GM23338 (cell line): ENCODE data around the gene CCDC138. TPM values are rescaled to one million over a fixed set of nuclear protein-coding genes. Genes with fewer than 3 reads are reported as not detected.

Experiments
- ATAC-seq: fragments of 200-7000 bp; cut with Tn5 transposase; 3 replicates; pipeline ENCODE4 v1.9.1; 2020
- DNase-seq: peaks from one replicate; pipeline ENCODE4 v3.0.0-alpha.2; 2015; ENCODE audit warnings: low spot score
- H2AFZ ChIP-seq: fragments of 200-600 bp; sonication (generic); 2 replicates; pipeline ENCODE4 v1.8.0; 2016; ENCODE audit warnings: antibody characterized with exemption, mild to moderate bottlenecking, moderate library complexity
- H3F3A ChIP-seq: fragments of 200-600 bp; sonication (generic); replicated peaks from 2 replicates; pipeline ENCODE4 v1.8.0; 2017; ENCODE audit warnings: antibody characterized with exemption, mixed run types, low read depth
- H3K27ac ChIP-seq: fragments of 200-600 bp; sonication (generic); 2 replicates; pipeline ENCODE4 v1.6.1; 2016; ENCODE audit warnings: low read depth
- H3K27me3 ChIP-seq: fragments of 200-600 bp; sonication (generic); 2 replicates; pipeline ENCODE4 v1.8.0; 2016; ENCODE audit warnings: mild to moderate bottlenecking, mixed run types, moderate library complexity; ENCODE audit not compliant: insufficient read depth
- H3K36me3 ChIP-seq: fragments of 200-600 bp; sonication (generic); 2 replicates; pipeline ENCODE4 v1.8.0; 2016; ENCODE audit warnings: mild to moderate bottlenecking; ENCODE audit not compliant: insufficient read depth
- H3K4me1 ChIP-seq: fragments of 200-600 bp; sonication (generic); 2 replicates; pipeline ENCODE4 v1.8.0; 2016; ENCODE audit warnings: mild to moderate bottlenecking, moderate library complexity; ENCODE audit not compliant: insufficient read depth
- H3K4me2 ChIP-seq: fragments of 200-600 bp; sonication (generic); 2 replicates; pipeline ENCODE4 v1.7.1; 2017; ENCODE audit warnings: mixed run types
- H3K4me3 ChIP-seq: fragments of 200-600 bp; sonication (generic); 2 replicates; pipeline ENCODE4 v1.6.1; 2016; ENCODE audit warnings: mixed run types
- H3K79me2 ChIP-seq: fragments of 200-600 bp; sonication (generic); replicated peaks from 2 replicates; pipeline ENCODE4 v1.8.0; 2017; ENCODE audit warnings: mild to moderate bottlenecking; ENCODE audit not compliant: insufficient read depth
- H3K9me2 ChIP-seq: fragments of 200-600 bp; sonication (generic); 2 replicates; pipeline ENCODE4 v1.8.0; 2017; ENCODE audit not compliant: insufficient read depth
- H4K20me1 ChIP-seq: fragments of 200-600 bp; sonication (generic); replicated peaks from 2 replicates; pipeline ENCODE4 v1.8.0; 2017; ENCODE audit warnings: mild to moderate bottlenecking; ENCODE audit not compliant: insufficient read depth
- H3K27ac Mint-ChIP-seq: 2 replicates; pipeline ENCODE4 v1.8.0; 2020; ENCODE audit warnings: inconsistent platforms, mild to moderate bottlenecking, moderate library complexity, mixed read lengths
- H3K27me3 Mint-ChIP-seq: 3 replicates; pipeline ENCODE4 v1.8.0; 2022; ENCODE audit warnings: low read depth, mild to moderate bottlenecking, moderate library complexity, mixed read lengths, inconsistent platforms; ENCODE audit not compliant: insufficient read depth, poor library complexity
- H3K36me3 Mint-ChIP-seq: 3 replicates; pipeline ENCODE4 v1.8.0; 2021; ENCODE audit warnings: low read depth, mild to moderate bottlenecking, inconsistent platforms, moderate library complexity, mixed read lengths
- H3K4me1 Mint-ChIP-seq: 3 replicates; pipeline ENCODE4 v1.8.0; 2020; ENCODE audit warnings: mild to moderate bottlenecking, inconsistent platforms, mixed read lengths
- H3K4me3 Mint-ChIP-seq: 3 replicates; pipeline ENCODE4 v1.8.0; 2021; ENCODE audit warnings: moderate library complexity, mild to moderate bottlenecking, inconsistent platforms, mixed read lengths
- H3K9me3 Mint-ChIP-seq: 3 replicates; pipeline ENCODE4 v1.8.0; 2020; ENCODE audit warnings: moderate library complexity, mild to moderate bottlenecking, inconsistent platforms, mixed read lengths
- CTCF ChIP-seq, 2 experiments: fragments of 200-600 bp in 1 of 2; sonication (generic) in 1 of 2; conservative IDR thresholded peaks; 2 replicates each; pipeline versions ENCODE4 v1.5.1 to v1.6.1; 2016 to 2017; ENCODE audit warnings: antibody characterized with exemption in 2 of 2, low read depth in 2 of 2, mild to moderate bottlenecking in 2 of 2, moderate library complexity in 1 of 2
- EZH2phosphoT487 ChIP-seq: fragments of 200-600 bp; sonication (generic); IDR thresholded peaks from one replicate; pipeline ENCODE4 v1.8.1; 2018; ENCODE audit warnings: antibody characterized with exemption; ENCODE audit not compliant: unreplicated experiment
- NANOG ChIP-seq: IDR thresholded peaks from 2 replicates; pipeline ENCODE4 v1.6.1; 2016; ENCODE audit warnings: antibody characterized with exemption, borderline replicate concordance
- POLR2AphosphoS5 ChIP-seq: IDR thresholded peaks from 2 replicates; pipeline ENCODE4 v1.6.1; 2016; ENCODE audit warnings: antibody characterized with exemption, low read depth
- REST ChIP-seq: IDR thresholded peaks from one replicate; pipeline ENCODE4 v1.6.1; 2018; ENCODE audit warnings: antibody characterized with exemption; ENCODE audit not compliant: unreplicated experiment
- ZNF331 ChIP-seq: fragments of 250-450 bp; sonication (Bioruptor Pico); IDR thresholded peaks from 2 replicates; pipeline ENCODE4 v1.5.0; 2020; ENCODE audit warnings: low read depth, mild to moderate bottlenecking, moderate library complexity
- polyA plus RNA-seq: library from polyadenylated mRNA; unstranded; fragments of >200 nt; fragmentation: Nextera tagmentation; extraction: Ambion mirVana; gene quantifications from 2 replicates; pipeline ENCODE4 v1.2.1, GENCODE V29; 2016
- total RNA-seq: library from RNA; depleted of rRNA; stranded (reverse); fragments of >200 nt; shearing (Covaris generic); gene quantifications from 2 replicates; pipeline ENCODE4 v1.2.3, GENCODE V29; 2014

Gene CCDC138
- total and polyA plus RNA-seq, 2 experiments from 2014 or later = 30.8 to 31.6 TPM

- H3K9me3 Mint-ChIP-seq = no peaks in the 10 kb centered on the region
- Histone ChIP-seq H3K9me2 (no peaks in the 10 kb centered on the region), H2AFZ (no peak overlapping the region), H3K36me3 (no peaks in the 10 kb centered on the region), H3K4me3 (no peak overlapping the region), H3K4me1 (no peaks in the 10 kb centered on the region), H3K27me3 (no peaks in the 10 kb centered on the region), H4K20me1 (no peaks in the 10 kb centered on the region), H3K4me2 (no peak overlapping the region), H3K27ac (no peak overlapping the region), H3F3A (no peaks in the 10 kb centered on the region), H3K79me2 (no peaks in the 10 kb centered on the region)
- no peaks in the 10 kb centered on the region for H3K27me3 Mint-ChIP-seq
- TF ChIP-seq EZH2phosphoT487 (no peak), NANOG (no peak), REST (no peak)
- no peak overlapping the region for H3K4me3 Mint-ChIP-seq
- H3K27ac Mint-ChIP-seq = no peak overlapping the region
- H3K36me3 Mint-ChIP-seq = no peaks in the 10 kb centered on the region; the same call in 2 of the 3 replicates
- DNase-seq = no peak
- H3K4me1 Mint-ChIP-seq = no peaks in the 10 kb centered on the region; the same call in 2 of the 3 replicates
- ATAC-seq = no peak; the same call in 2 of the 3 replicates
These were observed 120.0 kb downstream of the CCDC138 start for GRCh38 chr2:108906403-108907077.

GRCh38 chr2:108907822-108908712, 121.5 kb downstream of the CCDC138 start:
- DNase-seq (no peak), ATAC-seq (no peak; the same call in 2 of the 3 replicates)
- H3K79me2 ChIP-seq = no peaks in the 10 kb centered on the region
- no peaks in the 10 kb centered on the region for H3K4me1 ChIP-seq
- TF ChIP-seq POLR2AphosphoS5 = no peak
- no peak for TF ChIP-seq NANOG
- TF ChIP-seq CTCF (conservative IDR thresholded peaks at IDR 0.05; ENCODE audit: low read depth in 2 of 2) = no peak
- no peak for TF ChIP-seq REST
- TF ChIP-seq ZNF331 (CRISPR knock-in tag) = no peak
- H3K4me2 ChIP-seq = no peak overlapping the region
- H3K27me3 ChIP-seq = no peaks in the 10 kb centered on the region
- no peak overlapping the region for H3K4me3 Mint-ChIP-seq
- no peak overlapping the region for H2AFZ ChIP-seq
- no peak overlapping the region for H3K27ac ChIP-seq
- no peak overlapping the region for H3K27ac Mint-ChIP-seq
- no peaks in the 10 kb centered on the region for H3F3A ChIP-seq
- H3K36me3 Mint-ChIP-seq = no peaks in the 10 kb centered on the region; the same call in 2 of the 3 replicates
- H3K36me3 ChIP-seq = no peaks in the 10 kb centered on the region
- H3K9me3 Mint-ChIP-seq = no peaks in the 10 kb centered on the region
- no peaks in the 10 kb centered on the region for H3K27me3 Mint-ChIP-seq
- no peaks in the 10 kb centered on the region; the same call in 2 of the 3 replicates for H3K4me1 Mint-ChIP-seq
- H3K9me2 ChIP-seq = no peaks in the 10 kb centered on the region
- H4K20me1 ChIP-seq = no peaks in the 10 kb centered on the region
- H3K4me3 ChIP-seq = no peak overlapping the region
